Natural killer cell (primary cell): Measurements from ENCODE around the gene USP24. TPM values are rescaled to one million over a fixed set of nuclear protein-coding genes. Genes with fewer than 3 reads are reported as not detected.

Source experiments
- ATAC-seq, 3 donors: fragments of 150-1000 bp in 2 of 3; fragments of 200-7000 bp in 1 of 3; cut with Tn5 transposase; 1 replicate in 1 of 3; 2 replicates in 2 of 3; pipeline ENCODE4 v1.10.0; 2021; ENCODE audit warnings: mild to moderate bottlenecking in 2 of 3, moderate library complexity in 2 of 3
- DNase-seq, 2 donors: peaks; one replicate each; pipeline versions ENCODE4 v3.0.0 to v3.0.0-alpha.2; 2013 to 2021; ENCODE audit warnings: mixed read lengths in 1 of 2
- H3K27ac ChIP-seq: one replicate; pipeline ENCODE4 v1.5.1; 2013; ENCODE audit warnings: mild to moderate bottlenecking, low read length
- H3K27me3 ChIP-seq: one replicate; pipeline ENCODE4 v1.6.1; 2013; ENCODE audit warnings: low read length; ENCODE audit not compliant: control insufficient read depth, insufficient read depth
- H3K36me3 ChIP-seq: one replicate; pipeline ENCODE4 v1.6.1; 2013; ENCODE audit warnings: low read length; ENCODE audit not compliant: control insufficient read depth, insufficient read depth
- H3K4me1 ChIP-seq: one replicate; pipeline ENCODE4 v1.6.1; 2013; ENCODE audit warnings: low read length; ENCODE audit not compliant: control insufficient read depth, insufficient read depth
- H3K4me3 ChIP-seq: one replicate; pipeline ENCODE4 v1.5.1; 2013; ENCODE audit warnings: low read length
- H3K9me3 ChIP-seq: one replicate; pipeline ENCODE4 v1.6.1; 2013; ENCODE audit warnings: low read length; ENCODE audit not compliant: control insufficient read depth, insufficient read depth
- H3K27ac Mint-ChIP-seq, 2 donors: one replicate each; pipeline ENCODE4 v1.8.0; 2022; ENCODE audit warnings: mild to moderate bottlenecking in 2 of 2, mixed read lengths in 2 of 2, moderate library complexity in 1 of 2
- H3K27me3 Mint-ChIP-seq, 2 donors: one replicate each; pipeline ENCODE4 v1.8.0; 2022; ENCODE audit warnings: low read depth in 2 of 2, mixed read lengths in 2 of 2
- H3K36me3 Mint-ChIP-seq: one replicate; pipeline ENCODE4 v1.8.0; 2022; ENCODE audit warnings: mixed read lengths
- H3K4me1 Mint-ChIP-seq, 2 donors: one replicate each; pipeline ENCODE4 v1.8.0; 2022; ENCODE audit warnings: mixed read lengths in 2 of 2
- H3K4me3 Mint-ChIP-seq: one replicate; pipeline ENCODE4 v1.8.0; 2022; ENCODE audit warnings: mild to moderate bottlenecking, moderate library complexity, mixed read lengths
- H3K9me3 Mint-ChIP-seq, 2 donors: one replicate each; pipeline ENCODE4 v1.8.0; 2022; ENCODE audit warnings: mixed read lengths in 2 of 2
- WGBS: methylation state at CpG from one replicate; pipeline ENCODE4 v1.1.7; 2013; ENCODE audit warnings: missing lambda C conversion rate; ENCODE audit not compliant: insufficient coverage; 5-methylcytosine and 5-hydroxymethylcytosine counted together
- intact Hi-C: fragments of 100-400 bp; cut with micrococcal nuclease; formaldehyde crosslinking; loops from one replicate; pipeline ENCODE4 v1.14.2; 2022
- total RNA-seq, 4 donors: library from RNA; stranded (reverse); fragments of 120-200 nt in 1 of 4; gene quantifications; one replicate each; pipeline versions ENCODE4 v1.2.3 to v1.2.4, GENCODE V29; 2013 to 2022
- TF ChIP-seq, protein P1 (sequence below): fragments of 200-600 bp; IDR thresholded peaks from one replicate; pipeline ENCODE4 v1.8.0; 2022; ENCODE audit warnings: antibody characterized with exemption

USP24 gene
- total RNA-seq, 3 donors from 2014 or later (not counting 1 experiment from before 2014, with no cell fraction given): 155 TPM

DNA sequence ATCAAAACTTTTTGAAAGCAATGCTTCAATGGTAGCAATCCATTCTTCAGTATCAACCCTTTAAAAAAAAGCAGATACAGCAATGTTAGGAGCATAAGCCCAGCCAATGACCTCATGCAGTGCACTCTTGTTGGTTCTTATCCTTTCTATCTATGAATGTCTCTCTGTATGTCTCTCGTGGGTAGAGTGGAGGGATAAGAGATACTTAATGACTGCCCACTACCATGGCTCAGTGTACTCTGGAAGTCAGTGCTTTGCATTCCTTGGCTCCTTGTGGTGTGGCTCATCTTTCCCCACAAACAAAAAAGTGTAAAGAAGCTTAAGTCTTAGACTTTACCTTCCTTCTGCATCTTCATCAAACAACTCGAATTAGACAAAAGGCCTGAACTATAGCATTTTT is 125.5 kb downstream of the USP24 start:
- H3K36me3 ChIP-seq: peaks cover 96% of the 10 kb centered on the region
- peak overlapping the region in 1 of 2 donors; percentile 21 for H3K27ac Mint-ChIP-seq
- H3K36me3 Mint-ChIP-seq: peaks cover 60% of the 10 kb centered on the region
- no peak overlapping the region for H3K4me3 Mint-ChIP-seq
- DNase-seq (no peak), ATAC-seq (no peak)
- H3K27me3 ChIP-seq: no peaks in the 10 kb centered on the region
- TF ChIP-seq, protein P1, sequence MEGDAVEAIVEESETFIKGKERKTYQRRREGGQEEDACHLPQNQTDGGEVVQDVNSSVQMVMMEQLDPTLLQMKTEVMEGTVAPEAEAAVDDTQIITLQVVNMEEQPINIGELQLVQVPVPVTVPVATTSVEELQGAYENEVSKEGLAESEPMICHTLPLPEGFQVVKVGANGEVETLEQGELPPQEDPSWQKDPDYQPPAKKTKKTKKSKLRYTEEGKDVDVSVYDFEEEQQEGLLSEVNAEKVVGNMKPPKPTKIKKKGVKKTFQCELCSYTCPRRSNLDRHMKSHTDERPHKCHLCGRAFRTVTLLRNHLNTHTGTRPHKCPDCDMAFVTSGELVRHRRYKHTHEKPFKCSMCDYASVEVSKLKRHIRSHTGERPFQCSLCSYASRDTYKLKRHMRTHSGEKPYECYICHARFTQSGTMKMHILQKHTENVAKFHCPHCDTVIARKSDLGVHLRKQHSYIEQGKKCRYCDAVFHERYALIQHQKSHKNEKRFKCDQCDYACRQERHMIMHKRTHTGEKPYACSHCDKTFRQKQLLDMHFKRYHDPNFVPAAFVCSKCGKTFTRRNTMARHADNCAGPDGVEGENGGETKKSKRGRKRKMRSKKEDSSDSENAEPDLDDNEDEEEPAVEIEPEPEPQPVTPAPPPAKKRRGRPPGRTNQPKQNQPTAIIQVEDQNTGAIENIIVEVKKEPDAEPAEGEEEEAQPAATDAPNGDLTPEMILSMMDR: no peak
- H3K27ac ChIP-seq: no peak overlapping the region
- H3K27me3 Mint-ChIP-seq: no peaks in the 10 kb centered on the region
- no peaks in the 10 kb centered on the region for H3K9me3 ChIP-seq
- 100% methylated on average over 1 of the region's 2 CpGs for WGBS
- no peaks in the 10 kb centered on the region for H3K4me1 ChIP-seq
- H3K4me3 ChIP-seq: no peak overlapping the region
- no peaks in the 10 kb centered on the region for H3K9me3 Mint-ChIP-seq
- peaks cover 14 to 15% of the 10 kb centered on the region in 2 donors for H3K4me1 Mint-ChIP-seq
- intact Hi-C loops: no loop called here

DNA sequence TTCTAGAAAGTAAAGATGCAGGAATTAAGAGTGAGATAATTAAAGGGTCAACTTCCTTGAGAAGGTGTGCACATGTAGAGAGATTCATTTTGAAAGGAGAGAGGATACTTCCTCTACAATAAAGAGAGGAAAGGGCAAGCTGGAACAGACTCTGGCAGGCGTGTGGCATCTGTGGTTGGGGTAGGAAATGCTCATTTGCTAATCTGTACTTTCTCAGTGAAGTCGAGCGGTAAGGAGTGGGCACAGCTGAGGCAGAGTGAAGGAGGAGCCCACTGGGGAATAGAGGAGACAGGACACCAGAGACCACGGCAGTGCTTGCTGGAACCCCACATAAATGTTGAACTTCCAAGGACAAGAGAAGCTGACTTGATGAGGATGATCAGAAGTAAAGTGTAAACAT is 126.8 kb downstream of the USP24 start:
- H3K4me1 ChIP-seq: no peaks in the 10 kb centered on the region
- Mint-ChIP-seq H3K27ac (peak overlapping the region; percentile 19 to 56), H3K4me1 (peaks cover 14 to 15% of the 10 kb centered on the region in 2 donors), H3K9me3 (no peaks in the 10 kb centered on the region), H3K27me3 (no peaks in the 10 kb centered on the region), H3K36me3 (peaks cover 60% of the 10 kb centered on the region), H3K4me3 (no peak overlapping the region)
- H3K27ac ChIP-seq: no peak overlapping the region
- no peaks in the 10 kb centered on the region for H3K27me3 ChIP-seq
- DNase-seq (no peak), ATAC-seq (no peak)
- peaks cover 95% of the 10 kb centered on the region for H3K36me3 ChIP-seq
- intact Hi-C loops: no loop called here
- TF ChIP-seq, protein P1: no peak
- 17% methylated on average over 4 of the region's 4 CpGs for WGBS
- H3K4me3 ChIP-seq: no peak overlapping the region
- no peaks in the 10 kb centered on the region for H3K9me3 ChIP-seq

DNA sequence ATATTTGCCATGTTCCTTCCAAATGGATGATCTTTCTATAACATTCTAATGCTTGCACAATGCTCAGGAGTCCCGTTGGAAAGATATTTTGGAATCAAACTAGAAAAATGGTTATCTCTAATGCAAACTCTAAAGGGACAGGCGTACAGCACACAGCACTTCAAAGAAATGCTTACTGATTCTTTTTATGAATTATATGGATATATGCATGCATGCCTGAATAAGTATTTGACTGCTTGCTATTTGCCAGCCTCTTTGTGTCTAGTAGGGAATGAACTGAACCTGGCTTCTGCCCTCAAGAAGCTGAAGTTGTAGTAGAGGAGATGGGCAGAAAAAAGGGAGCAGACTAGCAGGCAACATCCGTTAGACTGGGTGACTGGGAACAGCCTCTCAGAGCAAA is 127.7 kb downstream of the USP24 start:
- WGBS: 95% methylated on average over 3 of the region's 3 CpGs
- intact Hi-C loops: no loop called here
- Mint-ChIP-seq H3K9me3 (no peaks in the 10 kb centered on the region), H3K4me1 (peaks cover 14 to 15% of the 10 kb centered on the region in 2 donors), H3K27ac (peak overlapping the region; percentile 19 to 56), H3K36me3 (peaks cover 63% of the 10 kb centered on the region), H3K4me3 (no peak overlapping the region), H3K27me3 (no peaks in the 10 kb centered on the region)
- Histone ChIP-seq H3K27ac (no peak overlapping the region), H3K27me3 (no peaks in the 10 kb centered on the region), H3K9me3 (no peaks in the 10 kb centered on the region), H3K4me3 (no peak overlapping the region), H3K36me3 (peaks cover 95% of the 10 kb centered on the region), H3K4me1 (no peaks in the 10 kb centered on the region)
- DNase-seq (no peak), ATAC-seq (no peak)
- TF ChIP-seq, protein P1: no peak

DNA sequence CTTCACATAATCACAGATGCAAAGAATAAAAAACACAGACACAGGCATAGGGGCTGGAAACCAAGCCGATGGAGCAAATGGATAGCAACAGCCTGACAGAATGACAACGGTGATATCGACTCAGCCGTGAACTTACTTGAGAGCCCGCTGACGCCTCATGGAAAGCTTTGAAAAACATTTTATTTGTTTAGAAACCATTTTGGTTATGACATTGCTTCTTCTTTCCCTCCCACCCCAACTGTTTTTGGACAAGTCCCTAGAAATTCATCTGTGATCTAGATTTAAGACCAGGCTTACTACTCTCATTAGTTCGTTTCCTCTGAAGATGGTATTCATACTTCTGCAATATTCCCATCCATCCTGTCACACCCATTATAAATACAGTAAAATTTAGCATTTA is 130.9 kb downstream of the USP24 start:
- no peak overlapping the region for H3K4me3 ChIP-seq
- peaks cover 48% of the 10 kb centered on the region for H3K36me3 Mint-ChIP-seq
- WGBS: over 99% methylated on average over 7 of the region's 7 CpGs
- H3K9me3 Mint-ChIP-seq: no peaks in the 10 kb centered on the region
- no peak overlapping the region for H3K27ac Mint-ChIP-seq
- no peaks in the 10 kb centered on the region for H3K9me3 ChIP-seq
- no peak overlapping the region for H3K27ac ChIP-seq
- intact Hi-C loops: no loop called here
- DNase-seq (no peak), ATAC-seq (no peak)
- H3K27me3 ChIP-seq: no peaks in the 10 kb centered on the region
- H3K4me3 Mint-ChIP-seq: no peak overlapping the region
- TF ChIP-seq, protein P1: no peak
- H3K4me1 Mint-ChIP-seq: peaks cover 14 to 15% of the 10 kb centered on the region in 2 donors
- H3K27me3 Mint-ChIP-seq: no peaks in the 10 kb centered on the region
- H3K36me3 ChIP-seq: peaks cover 96% of the 10 kb centered on the region
- no peaks in the 10 kb centered on the region for H3K4me1 ChIP-seq
